HepG2 (cell line): Measurements from ENCODE around the gene TMEM214. TPM values are rescaled to one million over a fixed set of nuclear protein-coding genes. Genes with fewer than 3 reads are reported as not detected.
A peak's percentile ranks its signal among the peaks of the same experiment; 100 is the strongest.

Source experiments
- ARID2 ChIP-seq: sonication (generic); formaldehyde crosslinking; IDR thresholded peaks from 2 replicates; pipeline ENCODE4 v1.8.1; 2022; ENCODE audit warnings: mild to moderate bottlenecking, missing genetic modification reagents, borderline replicate concordance
- CBX5 ChIP-seq: sonication (generic); formaldehyde crosslinking; IDR thresholded peaks from 2 replicates; pipeline ENCODE4 v1.4.0; 2020; ENCODE audit warnings: missing genetic modification reagents, borderline replicate concordance
- NCOA5 ChIP-seq: sonication (generic); formaldehyde crosslinking; IDR thresholded peaks from 2 replicates; pipeline ENCODE4 v1.4.0; 2020; ENCODE audit warnings: missing genetic modification reagents
- SMAD3 ChIP-seq: sonication (generic); formaldehyde crosslinking; IDR thresholded peaks from 2 replicates; pipeline ENCODE4 v1.4.0; 2020; ENCODE audit warnings: missing genetic modification reagents
- TGIF2 ChIP-seq: IDR thresholded peaks from 2 replicates; pipeline ENCODE4 v1.6.1; 2016; ENCODE audit warnings: control low read depth, missing compliant biosample characterization
- THAP11 ChIP-seq: IDR thresholded peaks from 2 replicates; pipeline ENCODE4 v1.6.1; 2016; ENCODE audit warnings: missing biosample characterization, missing genetic modification reagents
- YEATS4 ChIP-seq: sonication (generic); formaldehyde crosslinking; IDR thresholded peaks from 2 replicates; pipeline ENCODE4 v1.4.0; 2020; ENCODE audit warnings: missing genetic modification reagents, borderline replicate concordance
- ZEB1 ChIP-seq: IDR thresholded peaks from 2 replicates; pipeline ENCODE4 v1.6.1; 2012; ENCODE audit warnings: mild to moderate bottlenecking, low read depth, inconsistent platforms; ENCODE audit not compliant: insufficient replicate concordance
- ZNF224 ChIP-seq: sonication (generic); formaldehyde crosslinking; IDR thresholded peaks from 2 replicates; pipeline ENCODE4 v1.5.0; 2020; ENCODE audit warnings: mild to moderate bottlenecking, missing genetic modification reagents
- ZNF33B ChIP-seq: sonication (generic); formaldehyde crosslinking; IDR thresholded peaks from 2 replicates; pipeline ENCODE4 v1.5.1; 2020; ENCODE audit warnings: mild to moderate bottlenecking, missing genetic modification reagents
- ZNF383 ChIP-seq: sonication (generic); formaldehyde crosslinking; IDR thresholded peaks from 2 replicates; pipeline ENCODE4 v1.4.0; 2020; ENCODE audit warnings: missing genetic modification reagents, mild to moderate bottlenecking, borderline replicate concordance
- ZNF660 ChIP-seq: sonication (generic); formaldehyde crosslinking; IDR thresholded peaks from 2 replicates; pipeline ENCODE4 v1.5.1; 2020; ENCODE audit warnings: mild to moderate bottlenecking, low read depth, missing genetic modification reagents, borderline replicate concordance
- ZNF672 ChIP-seq: sonication (generic); formaldehyde crosslinking; IDR thresholded peaks from 2 replicates; pipeline ENCODE4 v1.8.1; 2022; ENCODE audit warnings: missing genetic modification reagents
- ZNF816 ChIP-seq: sonication (generic); formaldehyde crosslinking; IDR thresholded peaks from 2 replicates; pipeline ENCODE4 v1.8.0; 2022; ENCODE audit warnings: missing genetic modification reagents, mild to moderate bottlenecking, borderline replicate concordance
- ZNF891 ChIP-seq: sonication (generic); formaldehyde crosslinking; IDR thresholded peaks from 2 replicates; pipeline ENCODE4 v1.5.0; 2020; ENCODE audit warnings: mild to moderate bottlenecking, missing genetic modification reagents
- polyA plus RNA-seq, 8 experiments: library from polyadenylated mRNA; depleted of rRNA in 3 of 8; stranded (reverse) in 7 of 8; unstranded in 1 of 8; fragments of >200 nt; fragmentation: Illumina TruSeq in 4 of 8; extraction: Trizol in 4 of 8; gene quantifications; 2 replicates each; pipeline versions ENCODE4 v1.2.1 to v1.2.3, GENCODE V29; 2011 to 2016; ENCODE audit warnings: low read depth in 4 of 8, missing spikeins in 1 of 8, mixed read lengths in 1 of 8; ENCODE audit not compliant: insufficient read depth in 1 of 8
- total RNA-seq, 5 experiments: library from RNA; depleted of rRNA; stranded (reverse); fragments of >200 nt; fragmentation: Illumina TruSeq; extraction: Trizol; gene quantifications; 2 replicates each; pipeline ENCODE4 v1.2.3, GENCODE V29; 2016; ENCODE audit warnings: low read depth in 1 of 5
- TF ChIP-seq, protein P1 (sequence below): sonication (generic); formaldehyde crosslinking; IDR thresholded peaks from 2 replicates; pipeline ENCODE4 v1.8.0; 2022; ENCODE audit warnings: mild to moderate bottlenecking, missing genetic modification reagents, moderate library complexity
- TF ChIP-seq, protein P2 (sequence below): sonication (generic); formaldehyde crosslinking; IDR thresholded peaks from 2 replicates; pipeline ENCODE4 v1.4.0; 2020; ENCODE audit warnings: missing genetic modification reagents, borderline replicate concordance
- TF ChIP-seq, protein P3 (sequence below): sonication (generic); formaldehyde crosslinking; IDR thresholded peaks from 2 replicates; pipeline ENCODE4 v1.4.0; 2020; ENCODE audit warnings: mild to moderate bottlenecking, missing genetic modification reagents
- TF ChIP-seq, protein P4 (sequence below): sonication (generic); formaldehyde crosslinking; IDR thresholded peaks from 2 replicates; pipeline ENCODE4 v1.5.1; 2020; ENCODE audit warnings: mild to moderate bottlenecking, missing genetic modification reagents, borderline replicate concordance
- TF ChIP-seq, protein P5 (sequence below): IDR thresholded peaks from 2 replicates; pipeline ENCODE4 v1.6.1; 2016; ENCODE audit warnings: missing compliant biosample characterization, missing genetic modification reagents, borderline replicate concordance

Gene TMEM214
- total and polyA plus RNA-seq, 2 of the 13 experiments (the other 11 are each of a cell fraction or from before 2014, with no cell fraction given) = 58.3 to 132 TPM

DNA sequence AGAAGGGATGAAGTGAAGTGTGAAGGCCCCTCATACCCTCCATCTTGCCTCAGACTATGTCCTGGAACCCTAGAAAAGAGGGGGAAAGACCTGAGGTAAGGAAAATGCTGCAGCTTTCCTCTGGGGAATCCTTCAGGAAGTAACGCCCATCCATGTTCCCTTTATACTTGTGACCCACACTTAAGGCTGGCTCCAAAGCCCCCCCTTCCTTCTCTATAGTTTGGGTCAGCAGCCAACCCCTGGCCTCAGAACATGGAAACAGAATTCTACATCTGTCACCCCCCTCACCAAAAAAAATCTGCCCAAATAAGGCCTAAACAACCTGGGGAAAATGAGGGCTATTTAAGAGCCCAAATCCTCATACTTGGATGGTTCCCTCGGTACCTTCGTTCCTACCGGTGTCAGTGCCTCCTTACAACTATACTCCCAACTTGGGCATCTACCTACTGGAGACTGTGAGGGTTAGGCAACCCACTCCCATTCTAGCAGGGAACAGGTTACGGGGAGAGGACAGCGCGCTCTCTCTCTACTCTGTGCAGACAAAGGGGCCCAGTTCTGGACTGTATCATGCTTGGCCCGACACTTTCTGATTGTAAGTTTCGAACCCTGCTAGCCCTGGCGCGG, 38.0 kb downstream of the TMEM214 start (continued):
- TF ChIP-seq, protein P1, sequence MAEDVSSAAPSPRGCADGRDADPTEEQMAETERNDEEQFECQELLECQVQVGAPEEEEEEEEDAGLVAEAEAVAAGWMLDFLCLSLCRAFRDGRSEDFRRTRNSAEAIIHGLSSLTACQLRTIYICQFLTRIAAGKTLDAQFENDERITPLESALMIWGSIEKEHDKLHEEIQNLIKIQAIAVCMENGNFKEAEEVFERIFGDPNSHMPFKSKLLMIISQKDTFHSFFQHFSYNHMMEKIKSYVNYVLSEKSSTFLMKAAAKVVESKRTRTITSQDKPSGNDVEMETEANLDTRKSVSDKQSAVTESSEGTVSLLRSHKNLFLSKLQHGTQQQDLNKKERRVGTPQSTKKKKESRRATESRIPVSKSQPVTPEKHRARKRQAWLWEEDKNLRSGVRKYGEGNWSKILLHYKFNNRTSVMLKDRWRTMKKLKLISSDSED (CRISPR knock-in tag) = no peak
- no peak for TF ChIP-seq ZNF33B
- 0 out of 2 replicates have a peak, but pooled peaks have one; percentile 82 for TF ChIP-seq ZNF224
- TF ChIP-seq, protein P2, sequence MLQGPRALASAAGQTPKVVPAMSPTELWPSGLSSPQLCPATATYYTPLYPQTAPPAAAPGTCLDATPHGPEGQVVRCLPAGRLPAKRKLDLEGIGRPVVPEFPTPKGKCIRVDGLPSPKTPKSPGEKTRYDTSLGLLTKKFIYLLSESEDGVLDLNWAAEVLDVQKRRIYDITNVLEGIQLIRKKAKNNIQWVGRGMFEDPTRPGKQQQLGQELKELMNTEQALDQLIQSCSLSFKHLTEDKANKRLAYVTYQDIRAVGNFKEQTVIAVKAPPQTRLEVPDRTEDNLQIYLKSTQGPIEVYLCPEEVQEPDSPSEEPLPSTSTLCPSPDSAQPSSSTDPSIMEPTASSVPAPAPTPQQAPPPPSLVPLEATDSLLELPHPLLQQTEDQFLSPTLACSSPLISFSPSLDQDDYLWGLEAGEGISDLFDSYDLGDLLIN (CRISPR knock-in tag) = no peak
- TF ChIP-seq ARID2 (CRISPR knock-in tag) = no peak
- no peak for TF ChIP-seq ZNF672 (CRISPR knock-in tag)
- no peak for TF ChIP-seq THAP11 (CRISPR knock-in tag)
- 0 out of 2 replicates have a peak, but pooled peaks have one; percentile 1 for TF ChIP-seq SMAD3 (CRISPR knock-in tag)
- no peak for TF ChIP-seq YEATS4 (CRISPR knock-in tag)
- no peak for TF ChIP-seq CBX5 (CRISPR knock-in tag)
- TF ChIP-seq ZEB1 = peak; percentile 20
- TF ChIP-seq, protein P3, sequence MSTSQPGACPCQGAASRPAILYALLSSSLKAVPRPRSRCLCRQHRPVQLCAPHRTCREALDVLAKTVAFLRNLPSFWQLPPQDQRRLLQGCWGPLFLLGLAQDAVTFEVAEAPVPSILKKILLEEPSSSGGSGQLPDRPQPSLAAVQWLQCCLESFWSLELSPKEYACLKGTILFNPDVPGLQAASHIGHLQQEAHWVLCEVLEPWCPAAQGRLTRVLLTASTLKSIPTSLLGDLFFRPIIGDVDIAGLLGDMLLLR (CRISPR knock-in tag) = peak; percentile 18; the same call in 1 of the 2 replicates
- TF ChIP-seq ZNF816 (CRISPR knock-in tag) = peak; percentile 2; the same call in 1 of the 2 replicates
- TF ChIP-seq NCOA5 (CRISPR knock-in tag) = no peak
- TF ChIP-seq, protein P4, sequence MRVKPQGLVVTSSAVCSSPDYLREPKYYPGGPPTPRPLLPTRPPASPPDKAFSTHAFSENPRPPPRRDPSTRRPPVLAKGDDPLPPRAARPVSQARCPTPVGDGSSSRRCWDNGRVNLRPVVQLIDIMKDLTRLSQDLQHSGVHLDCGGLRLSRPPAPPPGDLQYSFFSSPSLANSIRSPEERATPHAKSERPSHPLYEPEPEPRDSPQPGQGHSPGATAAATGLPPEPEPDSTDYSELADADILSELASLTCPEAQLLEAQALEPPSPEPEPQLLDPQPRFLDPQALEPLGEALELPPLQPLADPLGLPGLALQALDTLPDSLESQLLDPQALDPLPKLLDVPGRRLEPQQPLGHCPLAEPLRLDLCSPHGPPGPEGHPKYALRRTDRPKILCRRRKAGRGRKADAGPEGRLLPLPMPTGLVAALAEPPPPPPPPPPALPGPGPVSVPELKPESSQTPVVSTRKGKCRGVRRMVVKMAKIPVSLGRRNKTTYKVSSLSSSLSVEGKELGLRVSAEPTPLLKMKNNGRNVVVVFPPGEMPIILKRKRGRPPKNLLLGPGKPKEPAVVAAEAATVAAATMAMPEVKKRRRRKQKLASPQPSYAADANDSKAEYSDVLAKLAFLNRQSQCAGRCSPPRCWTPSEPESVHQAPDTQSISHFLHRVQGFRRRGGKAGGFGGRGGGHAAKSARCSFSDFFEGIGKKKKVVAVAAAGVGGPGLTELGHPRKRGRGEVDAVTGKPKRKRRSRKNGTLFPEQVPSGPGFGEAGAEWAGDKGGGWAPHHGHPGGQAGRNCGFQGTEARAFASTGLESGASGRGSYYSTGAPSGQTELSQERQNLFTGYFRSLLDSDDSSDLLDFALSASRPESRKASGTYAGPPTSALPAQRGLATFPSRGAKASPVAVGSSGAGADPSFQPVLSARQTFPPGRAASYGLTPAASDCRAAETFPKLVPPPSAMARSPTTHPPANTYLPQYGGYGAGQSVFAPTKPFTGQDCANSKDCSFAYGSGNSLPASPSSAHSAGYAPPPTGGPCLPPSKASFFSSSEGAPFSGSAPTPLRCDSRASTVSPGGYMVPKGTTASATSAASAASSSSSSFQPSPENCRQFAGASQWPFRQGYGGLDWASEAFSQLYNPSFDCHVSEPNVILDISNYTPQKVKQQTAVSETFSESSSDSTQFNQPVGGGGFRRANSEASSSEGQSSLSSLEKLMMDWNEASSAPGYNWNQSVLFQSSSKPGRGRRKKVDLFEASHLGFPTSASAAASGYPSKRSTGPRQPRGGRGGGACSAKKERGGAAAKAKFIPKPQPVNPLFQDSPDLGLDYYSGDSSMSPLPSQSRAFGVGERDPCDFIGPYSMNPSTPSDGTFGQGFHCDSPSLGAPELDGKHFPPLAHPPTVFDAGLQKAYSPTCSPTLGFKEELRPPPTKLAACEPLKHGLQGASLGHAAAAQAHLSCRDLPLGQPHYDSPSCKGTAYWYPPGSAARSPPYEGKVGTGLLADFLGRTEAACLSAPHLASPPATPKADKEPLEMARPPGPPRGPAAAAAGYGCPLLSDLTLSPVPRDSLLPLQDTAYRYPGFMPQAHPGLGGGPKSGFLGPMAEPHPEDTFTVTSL (CRISPR knock-in tag) = 0 out of 2 replicates have a peak, but pooled peaks have one; percentile 34
- TF ChIP-seq TGIF2 (CRISPR knock-in tag) = no peak
- TF ChIP-seq ZNF891 = no peak; the same call in 1 of the 2 replicates
- TF ChIP-seq, protein P5, sequence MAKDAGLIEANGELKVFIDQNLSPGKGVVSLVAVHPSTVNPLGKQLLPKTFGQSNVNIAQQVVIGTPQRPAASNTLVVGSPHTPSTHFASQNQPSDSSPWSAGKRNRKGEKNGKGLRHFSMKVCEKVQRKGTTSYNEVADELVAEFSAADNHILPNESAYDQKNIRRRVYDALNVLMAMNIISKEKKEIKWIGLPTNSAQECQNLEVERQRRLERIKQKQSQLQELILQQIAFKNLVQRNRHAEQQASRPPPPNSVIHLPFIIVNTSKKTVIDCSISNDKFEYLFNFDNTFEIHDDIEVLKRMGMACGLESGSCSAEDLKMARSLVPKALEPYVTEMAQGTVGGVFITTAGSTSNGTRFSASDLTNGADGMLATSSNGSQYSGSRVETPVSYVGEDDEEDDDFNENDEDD = no peak
- no peak for TF ChIP-seq ZNF383 (CRISPR knock-in tag)
- TF ChIP-seq ZNF660 (CRISPR knock-in tag) = no peak
